Neural progenitor cell (in vitro differentiated cells): ENCODE measurements around the gene NR4A3. TPM values are rescaled to one million over a fixed set of nuclear protein-coding genes. Genes with fewer than 3 reads are reported as not detected.

Source experiments
- DNase-seq: peaks from one replicate; pipeline ENCODE4 v3.0.0-alpha.2; 2016; ENCODE audit warnings: low spot score
- H2AFZ ChIP-seq: fragments of 200-600 bp; sonication (generic); replicated peaks from 2 replicates; pipeline ENCODE4 v1.6.1; 2016; ENCODE audit warnings: antibody characterized with exemption
- H3F3A ChIP-seq: fragments of 200-600 bp; sonication (generic); 2 replicates; pipeline ENCODE4 v1.6.1; 2016; ENCODE audit warnings: antibody characterized with exemption, low read depth
- H3K27ac ChIP-seq: fragments of 200-600 bp; sonication (generic); 2 replicates; pipeline ENCODE4 v1.5.1; 2016; ENCODE audit warnings: mild to moderate bottlenecking
- H3K27me3 ChIP-seq: fragments of 200-600 bp; sonication (generic); 2 replicates; pipeline ENCODE4 v1.6.1; 2016; ENCODE audit warnings: mild to moderate bottlenecking, moderate library complexity
- H3K36me3 ChIP-seq: fragments of 200-600 bp; sonication (generic); 2 replicates; pipeline ENCODE4 v1.5.1; 2016
- H3K4me1 ChIP-seq: fragments of 200-600 bp; sonication (generic); 2 replicates; pipeline ENCODE4 v1.6.1; 2016; ENCODE audit warnings: mixed run types
- H3K4me2 ChIP-seq: fragments of 200-600 bp; sonication (generic); 2 replicates; pipeline ENCODE4 v1.6.1; 2016
- H3K4me3 ChIP-seq: fragments of 200-600 bp; sonication (generic); 2 replicates; pipeline ENCODE4 v1.5.1; 2016
- H3K79me2 ChIP-seq: fragments of 200-600 bp; sonication (generic); 2 replicates; pipeline ENCODE4 v1.6.1; 2016; ENCODE audit warnings: low read depth
- H3K9ac ChIP-seq: fragments of 200-600 bp; sonication (generic); 2 replicates; pipeline ENCODE4 v1.6.1; 2016
- H3K9me3 ChIP-seq: fragments of 200-600 bp; sonication (generic); 2 replicates; pipeline ENCODE4 v1.5.1; 2016; ENCODE audit warnings: low read depth
- H4K20me1 ChIP-seq: fragments of 200-600 bp; sonication (generic); 2 replicates; pipeline ENCODE4 v1.6.1; 2016; ENCODE audit warnings: low read depth
- H3K27ac Mint-ChIP-seq: 3 replicates; pipeline ENCODE4 v1.8.0; 2021; ENCODE audit warnings: mixed read lengths
- H3K27me3 Mint-ChIP-seq: 2 replicates; pipeline ENCODE4 v1.8.0; 2022; ENCODE audit warnings: low read depth, mild to moderate bottlenecking, inconsistent platforms, moderate library complexity, mixed read lengths; ENCODE audit not compliant: insufficient read depth
- H3K36me3 Mint-ChIP-seq: 3 replicates; pipeline ENCODE4 v1.8.0; 2021; ENCODE audit warnings: mixed read lengths
- H3K4me1 Mint-ChIP-seq: 3 replicates; pipeline ENCODE4 v1.8.0; 2021; ENCODE audit warnings: mixed read lengths
- H3K4me3 Mint-ChIP-seq: 3 replicates; pipeline ENCODE4 v1.8.0; 2021; ENCODE audit warnings: mild to moderate bottlenecking, moderate library complexity, mixed read lengths
- H3K9me3 Mint-ChIP-seq: 3 replicates; pipeline ENCODE4 v1.8.0; 2020; ENCODE audit warnings: mixed read lengths
- CTCF ChIP-seq: fragments of 200-600 bp; sonication (generic); IDR thresholded peaks from 2 replicates; pipeline ENCODE4 v1.5.1; 2017; ENCODE audit warnings: antibody characterized with exemption, mild to moderate bottlenecking
- EZH2 ChIP-seq: fragments of 200-600 bp; sonication (generic); IDR thresholded peaks from 2 replicates; pipeline ENCODE4 v1.6.1; 2017; ENCODE audit warnings: antibody characterized with exemption, mild to moderate bottlenecking, moderate library complexity
- EZH2phosphoT487 ChIP-seq: fragments of 200-600 bp; sonication (generic); IDR thresholded peaks from 2 replicates; pipeline ENCODE4 v1.6.1; 2017; ENCODE audit warnings: antibody characterized with exemption
- total RNA-seq: library from RNA; depleted of rRNA; stranded (reverse); fragments of >200 nt; gene quantifications from 2 replicates; pipeline ENCODE4 v1.2.3, GENCODE V29; 2015; ENCODE audit warnings: low replicate concordance

NR4A3 gene
- total RNA-seq, 1 donor from 2014 or later, result 0.26 TPM

- Histone ChIP-seq H3K79me2 (peaks cover 79% of the 10 kb centered on the region), H2AFZ (no peak overlapping the region), H3K4me3 (no peak overlapping the region), H3K36me3 (no peaks in the 10 kb centered on the region), H4K20me1 (peaks cover 43% of the 10 kb centered on the region), H3F3A (peaks cover 29% of the 10 kb centered on the region), H3K27me3 (peaks cover 12% of the 10 kb centered on the region), H3K27ac (no peak overlapping the region), H3K4me2 (no peak overlapping the region), H3K9me3 (no peaks in the 10 kb centered on the region), H3K9ac (no peak overlapping the region), H3K4me1 (peaks cover 16% of the 10 kb centered on the region)
- TF ChIP-seq EZH2phosphoT487 (no peak), EZH2 (no peak), CTCF (no peak)
- peaks cover 27% of the 10 kb centered on the region for H3K4me1 Mint-ChIP-seq
- no peak overlapping the region for H3K4me3 Mint-ChIP-seq
- peaks cover 1% of the 10 kb centered on the region for H3K9me3 Mint-ChIP-seq
- no peak overlapping the region for H3K27ac Mint-ChIP-seq
- H3K27me3 Mint-ChIP-seq, result peaks cover 5% of the 10 kb centered on the region
- DNase-seq, result no peak
- peaks cover 5% of the 10 kb centered on the region for H3K36me3 Mint-ChIP-seq
Measured at GRCh38 chr9:99816392-99816791, 5.3 kb upstream of the NR4A3 start.

DNA sequence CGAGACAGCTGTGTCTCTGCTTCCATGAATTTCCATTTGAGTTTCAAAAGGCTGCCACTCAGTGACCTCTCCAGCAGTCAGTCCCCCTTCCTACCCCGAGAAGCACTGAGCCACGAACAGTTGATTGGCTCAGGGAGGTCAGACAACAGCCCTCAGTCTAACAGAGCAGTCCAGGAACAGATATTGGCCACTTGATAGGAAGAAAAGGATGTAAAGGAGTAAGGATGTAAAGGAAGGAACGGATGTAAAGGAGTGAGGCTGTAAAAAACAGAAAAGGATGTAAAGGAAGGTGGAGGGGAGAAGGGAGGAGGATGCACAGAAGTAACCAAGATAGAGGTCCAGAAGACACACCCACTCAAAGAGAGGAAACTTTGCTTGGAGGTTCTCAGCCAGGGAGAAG, 3.2 kb upstream of the NR4A3 start:
- Histone ChIP-seq H2AFZ (no peak overlapping the region), H3K9me3 (no peaks in the 10 kb centered on the region), H3K36me3 (no peaks in the 10 kb centered on the region), H3K79me2 (peaks cover 58% of the 10 kb centered on the region), H4K20me1 (peaks cover 41% of the 10 kb centered on the region), H3K27me3 (peaks cover 28% of the 10 kb centered on the region), H3F3A (peaks cover 50% of the 10 kb centered on the region), H3K4me2 (peak overlapping the region; percentile 98), H3K4me3 (peak overlapping the region; percentile 93), H3K4me1 (peaks cover 24% of the 10 kb centered on the region), H3K27ac (no peak overlapping the region), H3K9ac (peak overlapping the region; percentile 93)
- peaks cover 1% of the 10 kb centered on the region for H3K36me3 Mint-ChIP-seq
- peak overlapping the region; percentile 86 for H3K4me3 Mint-ChIP-seq
- DNase-seq, result peak; percentile 59
- H3K4me1 Mint-ChIP-seq, result peaks cover 37% of the 10 kb centered on the region
- peak overlapping the region; percentile 10 for H3K27ac Mint-ChIP-seq
- TF ChIP-seq EZH2 (no peak), EZH2phosphoT487 (no peak), CTCF (no peak)
- H3K27me3 Mint-ChIP-seq, result peaks cover 16% of the 10 kb centered on the region
- peaks cover 1% of the 10 kb centered on the region for H3K9me3 Mint-ChIP-seq

DNA sequence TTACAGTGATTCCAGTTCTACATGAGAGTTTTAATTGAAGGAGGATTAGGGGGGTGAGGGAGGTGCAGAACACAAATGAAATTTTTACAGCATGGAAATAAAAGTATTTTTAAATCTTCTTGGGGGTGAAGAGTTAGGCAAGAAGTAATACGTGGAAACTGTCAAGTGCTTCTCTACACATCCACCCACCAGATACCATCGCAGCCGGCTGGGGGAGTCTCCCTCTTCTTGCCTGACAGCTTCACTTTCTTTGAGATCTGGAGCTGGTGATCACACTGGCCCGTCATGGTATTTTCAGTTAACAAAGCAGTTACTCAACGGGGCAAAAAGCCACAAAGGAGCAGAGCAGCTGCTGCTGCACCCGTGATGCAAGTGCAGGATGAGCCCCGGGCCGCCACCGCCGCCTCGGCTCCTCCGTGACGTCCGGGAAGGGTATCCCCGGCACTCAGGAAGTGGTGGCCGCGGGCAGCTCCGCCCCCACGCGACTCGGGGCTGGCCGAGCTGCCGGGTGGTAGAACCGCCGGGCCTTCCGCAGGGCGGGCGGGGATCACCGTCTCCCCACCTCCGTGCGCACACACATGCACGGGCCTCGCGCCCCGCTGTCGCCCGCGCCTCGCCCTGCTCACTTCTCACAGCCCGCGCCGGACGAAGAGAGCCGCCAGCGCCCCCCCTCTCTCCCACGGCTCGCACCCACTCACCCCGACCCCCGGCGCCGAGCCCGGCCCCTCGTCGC, 2.4 kb upstream of the NR4A3 start:
- TF ChIP-seq EZH2, result no peak
- no peak for TF ChIP-seq EZH2phosphoT487
- TF ChIP-seq CTCF, result no peak
- peaks cover 50% of the 10 kb centered on the region for H3K79me2 ChIP-seq
- Mint-ChIP-seq H3K4me1 (peaks cover 37% of the 10 kb centered on the region), H3K36me3 (peaks cover 1% of the 10 kb centered on the region), H3K9me3 (peaks cover 1% of the 10 kb centered on the region), H3K27me3 (peaks cover 16% of the 10 kb centered on the region), H3K4me3 (peak overlapping the region; percentile 86), H3K27ac (peak overlapping the region; percentile 97)
- H3K4me2 ChIP-seq, result peak overlapping the region; percentile 98
- no peaks in the 10 kb centered on the region for H3K36me3 ChIP-seq
- peak overlapping the region; percentile 93 for H3K9ac ChIP-seq
- H3K4me3 ChIP-seq, result peak overlapping the region; percentile 93
- peaks cover 27% of the 10 kb centered on the region for H3K4me1 ChIP-seq
- H3K27ac ChIP-seq, result peak overlapping the region; percentile 96
- peaks cover 36% of the 10 kb centered on the region for H3K27me3 ChIP-seq
- DNase-seq, result peak; percentile 88
- H3F3A ChIP-seq, result peaks cover 51% of the 10 kb centered on the region
- H2AFZ ChIP-seq, result peak overlapping the region; percentile 75
- no peaks in the 10 kb centered on the region for H3K9me3 ChIP-seq
- H4K20me1 ChIP-seq, result peaks cover 39% of the 10 kb centered on the region
